GM23338 (cell line): ENCODE measurements around the gene PTPA. TPM values are rescaled to one million over a fixed set of nuclear protein-coding genes. Genes with fewer than 3 reads are reported as not detected.
A peak's percentile ranks its signal among the peaks of the same experiment; 100 is the strongest.

Experiments
- ATAC-seq: fragments of 200-7000 bp; cut with Tn5 transposase; 3 replicates; pipeline ENCODE4 v1.9.1; 2020
- DNase-seq: peaks from one replicate; pipeline ENCODE4 v3.0.0-alpha.2; 2015; ENCODE audit warnings: low spot score
- H2AFZ ChIP-seq: fragments of 200-600 bp; sonication (generic); 2 replicates; pipeline ENCODE4 v1.8.0; 2016; ENCODE audit warnings: antibody characterized with exemption, mild to moderate bottlenecking, moderate library complexity
- H3F3A ChIP-seq: fragments of 200-600 bp; sonication (generic); replicated peaks from 2 replicates; pipeline ENCODE4 v1.8.0; 2017; ENCODE audit warnings: antibody characterized with exemption, mixed run types, low read depth
- H3K27ac ChIP-seq: fragments of 200-600 bp; sonication (generic); 2 replicates; pipeline ENCODE4 v1.6.1; 2016; ENCODE audit warnings: low read depth
- H3K27me3 ChIP-seq: fragments of 200-600 bp; sonication (generic); 2 replicates; pipeline ENCODE4 v1.8.0; 2016; ENCODE audit warnings: mild to moderate bottlenecking, mixed run types, moderate library complexity; ENCODE audit not compliant: insufficient read depth
- H3K36me3 ChIP-seq: fragments of 200-600 bp; sonication (generic); 2 replicates; pipeline ENCODE4 v1.8.0; 2016; ENCODE audit warnings: mild to moderate bottlenecking; ENCODE audit not compliant: insufficient read depth
- H3K4me1 ChIP-seq: fragments of 200-600 bp; sonication (generic); 2 replicates; pipeline ENCODE4 v1.8.0; 2016; ENCODE audit warnings: mild to moderate bottlenecking, moderate library complexity; ENCODE audit not compliant: insufficient read depth
- H3K4me2 ChIP-seq: fragments of 200-600 bp; sonication (generic); 2 replicates; pipeline ENCODE4 v1.7.1; 2017; ENCODE audit warnings: mixed run types
- H3K4me3 ChIP-seq: fragments of 200-600 bp; sonication (generic); 2 replicates; pipeline ENCODE4 v1.6.1; 2016; ENCODE audit warnings: mixed run types
- H3K79me2 ChIP-seq: fragments of 200-600 bp; sonication (generic); replicated peaks from 2 replicates; pipeline ENCODE4 v1.8.0; 2017; ENCODE audit warnings: mild to moderate bottlenecking; ENCODE audit not compliant: insufficient read depth
- H3K9me2 ChIP-seq: fragments of 200-600 bp; sonication (generic); 2 replicates; pipeline ENCODE4 v1.8.0; 2017; ENCODE audit not compliant: insufficient read depth
- H4K20me1 ChIP-seq: fragments of 200-600 bp; sonication (generic); replicated peaks from 2 replicates; pipeline ENCODE4 v1.8.0; 2017; ENCODE audit warnings: mild to moderate bottlenecking; ENCODE audit not compliant: insufficient read depth
- H3K27ac Mint-ChIP-seq: 2 replicates; pipeline ENCODE4 v1.8.0; 2020; ENCODE audit warnings: inconsistent platforms, mild to moderate bottlenecking, moderate library complexity, mixed read lengths
- H3K27me3 Mint-ChIP-seq: 3 replicates; pipeline ENCODE4 v1.8.0; 2022; ENCODE audit warnings: low read depth, mild to moderate bottlenecking, moderate library complexity, mixed read lengths, inconsistent platforms; ENCODE audit not compliant: insufficient read depth, poor library complexity
- H3K36me3 Mint-ChIP-seq: 3 replicates; pipeline ENCODE4 v1.8.0; 2021; ENCODE audit warnings: low read depth, mild to moderate bottlenecking, inconsistent platforms, moderate library complexity, mixed read lengths
- H3K4me1 Mint-ChIP-seq: 3 replicates; pipeline ENCODE4 v1.8.0; 2020; ENCODE audit warnings: mild to moderate bottlenecking, inconsistent platforms, mixed read lengths
- H3K4me3 Mint-ChIP-seq: 3 replicates; pipeline ENCODE4 v1.8.0; 2021; ENCODE audit warnings: moderate library complexity, mild to moderate bottlenecking, inconsistent platforms, mixed read lengths
- H3K9me3 Mint-ChIP-seq: 3 replicates; pipeline ENCODE4 v1.8.0; 2020; ENCODE audit warnings: moderate library complexity, mild to moderate bottlenecking, inconsistent platforms, mixed read lengths
- CREB1 ChIP-seq: fragments of 250-450 bp; sonication (Bioruptor Pico); IDR thresholded peaks from 2 replicates; pipeline ENCODE4 v1.5.0; 2020; ENCODE audit warnings: low read depth, mild to moderate bottlenecking, moderate library complexity
- EZH2 ChIP-seq: fragments of 200-600 bp; sonication (generic); IDR thresholded peaks from one replicate; pipeline ENCODE4 v1.8.0; 2017; ENCODE audit warnings: antibody characterized with exemption, mild to moderate bottlenecking, low read depth; ENCODE audit not compliant: unreplicated experiment
- EZH2phosphoT487 ChIP-seq: fragments of 200-600 bp; sonication (generic); IDR thresholded peaks from one replicate; pipeline ENCODE4 v1.8.1; 2018; ENCODE audit warnings: antibody characterized with exemption; ENCODE audit not compliant: unreplicated experiment
- JUNB ChIP-seq: IDR thresholded peaks from one replicate; pipeline ENCODE4 v1.6.1; 2016; ENCODE audit warnings: antibody characterized with exemption; ENCODE audit not compliant: unreplicated experiment
- NANOG ChIP-seq: IDR thresholded peaks from 2 replicates; pipeline ENCODE4 v1.6.1; 2016; ENCODE audit warnings: antibody characterized with exemption, borderline replicate concordance
- STAT1 ChIP-seq: IDR thresholded peaks from one replicate; pipeline ENCODE4 v1.6.1; 2016; ENCODE audit warnings: antibody characterized with exemption; ENCODE audit not compliant: unreplicated experiment
- ZNF114 ChIP-seq: fragments of 250-450 bp; sonication (Bioruptor Pico); IDR thresholded peaks from 2 replicates; pipeline ENCODE4 v1.5.0; 2020; ENCODE audit warnings: mild to moderate bottlenecking, moderate library complexity
- polyA plus RNA-seq: library from polyadenylated mRNA; unstranded; fragments of >200 nt; fragmentation: Nextera tagmentation; extraction: Ambion mirVana; gene quantifications from 2 replicates; pipeline ENCODE4 v1.2.1, GENCODE V29; 2016
- total RNA-seq: library from RNA; depleted of rRNA; stranded (reverse); fragments of >200 nt; shearing (Covaris generic); gene quantifications from 2 replicates; pipeline ENCODE4 v1.2.3, GENCODE V29; 2014
- TF ChIP-seq, protein P1 (sequence below): IDR thresholded peaks from one replicate; pipeline ENCODE4 v1.6.1; 2018; ENCODE audit warnings: antibody characterized with exemption; ENCODE audit not compliant: unreplicated experiment
- TF ChIP-seq, protein P2 (sequence below), 2 experiments: fragments of 200-600 bp in 1 of 2; sonication (generic) in 1 of 2; conservative IDR thresholded peaks; 2 replicates each; pipeline versions ENCODE4 v1.5.1 to v1.6.1; 2016 to 2017; ENCODE audit warnings: antibody characterized with exemption in 2 of 2, low read depth in 2 of 2, mild to moderate bottlenecking in 2 of 2, moderate library complexity in 1 of 2

The PTPA gene
- total and polyA plus RNA-seq, 2 experiments from 2014 or later = 53.9 to 122 TPM

DNA sequence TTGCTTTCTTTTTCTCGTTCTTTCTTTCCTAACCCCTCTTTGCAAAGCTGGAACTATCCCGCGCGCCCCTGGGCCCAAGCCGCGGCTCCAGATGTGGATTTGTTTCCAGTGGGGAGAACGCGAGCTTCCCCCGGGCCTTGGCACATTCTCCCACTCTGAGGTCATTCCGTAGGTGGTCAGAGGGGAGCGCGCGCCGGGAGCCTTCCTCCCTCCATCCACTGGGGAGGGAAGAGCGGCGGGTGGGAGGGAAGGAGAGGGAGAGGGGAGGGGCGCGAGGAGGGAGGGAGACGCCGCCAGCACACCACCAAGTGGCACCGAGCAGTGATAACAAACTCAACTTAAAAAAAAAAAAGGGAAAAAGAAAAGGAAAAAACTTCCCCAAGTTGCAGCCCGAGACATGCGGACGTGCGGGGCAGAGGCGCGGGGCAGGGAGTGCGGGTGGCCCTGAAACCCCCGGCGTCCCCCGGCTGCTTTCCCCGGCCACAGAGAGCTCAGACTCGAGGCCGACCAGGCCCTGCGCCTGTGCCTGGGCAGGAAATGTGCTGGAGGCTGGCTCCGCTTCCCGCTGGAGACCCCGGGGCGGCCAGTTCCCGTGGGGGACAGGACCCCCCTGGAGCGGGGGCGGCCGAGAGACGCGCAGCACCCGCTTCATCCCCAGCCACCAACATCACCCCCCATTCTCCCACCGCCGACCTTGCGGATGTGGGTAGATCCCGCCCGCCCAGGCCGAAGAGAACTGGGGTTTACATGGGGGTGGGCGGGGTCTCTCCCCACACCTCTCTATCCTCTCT is 63.7 kb downstream of the PTPA start:
- peak overlapping the region; percentile 75 for H3K4me3 Mint-ChIP-seq
- H3K4me3 ChIP-seq = peak overlapping the region; percentile 84
- peaks cover 12% of the 10 kb centered on the region; the same call in 1 of the 2 replicates for H4K20me1 ChIP-seq
- no peak overlapping the region for H3K27ac ChIP-seq
- peak overlapping the region; percentile 84 for H2AFZ ChIP-seq
- H3F3A ChIP-seq = peaks cover 12% of the 10 kb centered on the region
- ATAC-seq = peak; percentile 1; the same call in 2 of the 3 replicates
- H3K27ac Mint-ChIP-seq = no peak overlapping the region
- H3K4me1 Mint-ChIP-seq = peaks cover 16% of the 10 kb centered on the region
- H3K9me2 ChIP-seq = no peaks in the 10 kb centered on the region
- H3K4me2 ChIP-seq = peak overlapping the region; percentile 97
- H3K9me3 Mint-ChIP-seq = no peaks in the 10 kb centered on the region; the same call in 2 of the 3 replicates
- no peaks in the 10 kb centered on the region for H3K36me3 Mint-ChIP-seq
- TF ChIP-seq, protein P1, sequence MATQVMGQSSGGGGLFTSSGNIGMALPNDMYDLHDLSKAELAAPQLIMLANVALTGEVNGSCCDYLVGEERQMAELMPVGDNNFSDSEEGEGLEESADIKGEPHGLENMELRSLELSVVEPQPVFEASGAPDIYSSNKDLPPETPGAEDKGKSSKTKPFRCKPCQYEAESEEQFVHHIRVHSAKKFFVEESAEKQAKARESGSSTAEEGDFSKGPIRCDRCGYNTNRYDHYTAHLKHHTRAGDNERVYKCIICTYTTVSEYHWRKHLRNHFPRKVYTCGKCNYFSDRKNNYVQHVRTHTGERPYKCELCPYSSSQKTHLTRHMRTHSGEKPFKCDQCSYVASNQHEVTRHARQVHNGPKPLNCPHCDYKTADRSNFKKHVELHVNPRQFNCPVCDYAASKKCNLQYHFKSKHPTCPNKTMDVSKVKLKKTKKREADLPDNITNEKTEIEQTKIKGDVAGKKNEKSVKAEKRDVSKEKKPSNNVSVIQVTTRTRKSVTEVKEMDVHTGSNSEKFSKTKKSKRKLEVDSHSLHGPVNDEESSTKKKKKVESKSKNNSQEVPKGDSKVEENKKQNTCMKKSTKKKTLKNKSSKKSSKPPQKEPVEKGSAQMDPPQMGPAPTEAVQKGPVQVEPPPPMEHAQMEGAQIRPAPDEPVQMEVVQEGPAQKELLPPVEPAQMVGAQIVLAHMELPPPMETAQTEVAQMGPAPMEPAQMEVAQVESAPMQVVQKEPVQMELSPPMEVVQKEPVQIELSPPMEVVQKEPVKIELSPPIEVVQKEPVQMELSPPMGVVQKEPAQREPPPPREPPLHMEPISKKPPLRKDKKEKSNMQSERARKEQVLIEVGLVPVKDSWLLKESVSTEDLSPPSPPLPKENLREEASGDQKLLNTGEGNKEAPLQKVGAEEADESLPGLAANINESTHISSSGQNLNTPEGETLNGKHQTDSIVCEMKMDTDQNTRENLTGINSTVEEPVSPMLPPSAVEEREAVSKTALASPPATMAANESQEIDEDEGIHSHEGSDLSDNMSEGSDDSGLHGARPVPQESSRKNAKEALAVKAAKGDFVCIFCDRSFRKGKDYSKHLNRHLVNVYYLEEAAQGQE = no peak
- TF ChIP-seq CREB1 (CRISPR knock-in tag) = no peak
- TF ChIP-seq EZH2 = no peak
- TF ChIP-seq, protein P2, sequence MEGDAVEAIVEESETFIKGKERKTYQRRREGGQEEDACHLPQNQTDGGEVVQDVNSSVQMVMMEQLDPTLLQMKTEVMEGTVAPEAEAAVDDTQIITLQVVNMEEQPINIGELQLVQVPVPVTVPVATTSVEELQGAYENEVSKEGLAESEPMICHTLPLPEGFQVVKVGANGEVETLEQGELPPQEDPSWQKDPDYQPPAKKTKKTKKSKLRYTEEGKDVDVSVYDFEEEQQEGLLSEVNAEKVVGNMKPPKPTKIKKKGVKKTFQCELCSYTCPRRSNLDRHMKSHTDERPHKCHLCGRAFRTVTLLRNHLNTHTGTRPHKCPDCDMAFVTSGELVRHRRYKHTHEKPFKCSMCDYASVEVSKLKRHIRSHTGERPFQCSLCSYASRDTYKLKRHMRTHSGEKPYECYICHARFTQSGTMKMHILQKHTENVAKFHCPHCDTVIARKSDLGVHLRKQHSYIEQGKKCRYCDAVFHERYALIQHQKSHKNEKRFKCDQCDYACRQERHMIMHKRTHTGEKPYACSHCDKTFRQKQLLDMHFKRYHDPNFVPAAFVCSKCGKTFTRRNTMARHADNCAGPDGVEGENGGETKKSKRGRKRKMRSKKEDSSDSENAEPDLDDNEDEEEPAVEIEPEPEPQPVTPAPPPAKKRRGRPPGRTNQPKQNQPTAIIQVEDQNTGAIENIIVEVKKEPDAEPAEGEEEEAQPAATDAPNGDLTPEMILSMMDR (conservative IDR thresholded peaks at IDR 0.05; ENCODE audit: low read depth in 2 of 2) = 0 out of 4 replicates have a peak, but pooled peaks of 1 of the 2 experiments have one; percentile 17
- peaks cover 66% of the 10 kb centered on the region for H3K27me3 Mint-ChIP-seq
- no peaks in the 10 kb centered on the region for H3K79me2 ChIP-seq
- H3K4me1 ChIP-seq = peaks cover 6% of the 10 kb centered on the region; the same call in 1 of the 2 replicates
- peak; percentile 72 for DNase-seq
- H3K27me3 ChIP-seq = peaks cover 93% of the 10 kb centered on the region
- H3K36me3 ChIP-seq = no peaks in the 10 kb centered on the region

DNA sequence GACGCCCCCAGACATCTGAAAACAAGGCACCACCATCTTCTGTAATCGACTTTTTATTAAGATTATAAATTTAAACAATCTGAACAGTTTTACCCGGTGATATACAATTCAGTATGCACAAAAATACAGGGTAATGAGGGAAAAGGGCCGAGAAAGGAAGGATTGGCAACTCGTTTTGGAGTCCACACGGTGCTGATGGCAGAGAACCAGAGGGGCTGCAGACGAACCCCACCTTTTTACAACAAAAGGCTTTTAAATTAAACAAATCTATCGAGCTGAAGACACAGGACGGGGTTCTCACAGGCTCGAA is 64.3 kb downstream of the PTPA start:
- H3K27ac ChIP-seq = no peak overlapping the region
- no peaks in the 10 kb centered on the region for H3K9me2 ChIP-seq
- peaks cover 16% of the 10 kb centered on the region for H3K4me1 Mint-ChIP-seq
- TF ChIP-seq EZH2phosphoT487 (no peak), EZH2 (no peak), JUNB (no peak), STAT1 (no peak), ZNF114 (no peak), CREB1 (CRISPR knock-in tag) (no peak), NANOG (no peak)
- TF ChIP-seq, protein P1 = no peak

More for the DNA sequence above, 64.3 kb downstream of the PTPA start:
- Mint-ChIP-seq H3K27ac (no peak overlapping the region), H3K36me3 (no peaks in the 10 kb centered on the region), H3K4me3 (peak overlapping the region; percentile 75), H3K27me3 (peaks cover 72% of the 10 kb centered on the region), H3K9me3 (no peaks in the 10 kb centered on the region; the same call in 2 of the 3 replicates)
- peaks cover 93% of the 10 kb centered on the region for H3K27me3 ChIP-seq
- no peaks in the 10 kb centered on the region for H3K79me2 ChIP-seq
- peak overlapping the region; percentile 84 for H3K4me3 ChIP-seq
- H3K4me1 ChIP-seq = peaks cover 6% of the 10 kb centered on the region; the same call in 1 of the 2 replicates
- H2AFZ ChIP-seq = peak overlapping the region; percentile 84
- H4K20me1 ChIP-seq = peaks cover 13% of the 10 kb centered on the region; the same call in 1 of the 2 replicates
- DNase-seq (no peak), ATAC-seq (no peak)
- peaks cover 13% of the 10 kb centered on the region for H3F3A ChIP-seq
- H3K36me3 ChIP-seq = no peaks in the 10 kb centered on the region
- H3K4me2 ChIP-seq = peak overlapping the region; percentile 97
